ENCODE data around the gene NELL2.
"Not testable (repeated sequence)": the region's sequence is repeated elsewhere in the genome, so short reads cannot be mapped to it uniquely, and the experiment has no call there.

NELL2 gene

DNA sequence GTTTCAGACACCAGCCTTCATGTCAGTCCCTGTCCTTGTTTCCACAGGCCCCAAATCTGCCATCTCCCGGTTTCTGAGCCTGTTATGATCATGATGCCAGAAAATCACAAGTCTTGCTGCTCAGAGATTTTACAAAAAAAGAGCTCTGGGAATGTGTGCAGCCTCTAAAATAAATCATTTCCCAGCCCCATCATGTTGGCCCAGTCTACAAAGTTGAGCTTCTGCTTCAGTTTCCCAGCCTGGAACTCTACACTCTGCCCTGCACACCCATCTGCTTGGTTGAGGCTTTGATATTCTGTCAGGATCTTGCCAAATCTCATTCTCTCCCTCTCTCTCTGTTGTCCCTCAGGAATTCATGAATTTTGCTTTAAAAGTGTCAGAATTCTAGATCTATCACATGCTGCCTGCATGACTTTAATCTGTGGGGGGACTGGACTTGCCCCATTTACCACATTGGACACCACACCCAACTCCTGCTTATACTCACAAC, 45.5 kb downstream of the NELL2 start:
- TF ChIP-seq NFRKB (IDR thresholded peaks at IDR 0.05): no peak
- no peak for TF ChIP-seq SP1 (IDR thresholded peaks at IDR 0.05)
- TF ChIP-seq CTBP1 (IDR thresholded peaks at IDR 0.05; ENCODE audit: borderline replicate concordance): no peak
- no peak for TF ChIP-seq LEF1 (IDR thresholded peaks at IDR 0.05; ENCODE audit: borderline replicate concordance)
- no peak for TF ChIP-seq ARNT (IDR thresholded peaks at IDR 0.05)
- no peak for TF ChIP-seq ZNF384 (IDR thresholded peaks at IDR 0.05)
- no peak for TF ChIP-seq FOXK2 (IDR thresholded peaks at IDR 0.05)
- no peak for TF ChIP-seq ELF4 (IDR thresholded peaks at IDR 0.05)
- TF ChIP-seq FOXM1 (IDR thresholded peaks at IDR 0.05; ENCODE audit: borderline replicate concordance): no peak
- no peak for TF ChIP-seq BHLHE40 (IDR thresholded peaks at IDR 0.05; ENCODE audit: borderline replicate concordance)
- no peak for TF ChIP-seq HDGF (IDR thresholded peaks at IDR 0.05; ENCODE audit: borderline replicate concordance)
- TF ChIP-seq, protein P1, sequence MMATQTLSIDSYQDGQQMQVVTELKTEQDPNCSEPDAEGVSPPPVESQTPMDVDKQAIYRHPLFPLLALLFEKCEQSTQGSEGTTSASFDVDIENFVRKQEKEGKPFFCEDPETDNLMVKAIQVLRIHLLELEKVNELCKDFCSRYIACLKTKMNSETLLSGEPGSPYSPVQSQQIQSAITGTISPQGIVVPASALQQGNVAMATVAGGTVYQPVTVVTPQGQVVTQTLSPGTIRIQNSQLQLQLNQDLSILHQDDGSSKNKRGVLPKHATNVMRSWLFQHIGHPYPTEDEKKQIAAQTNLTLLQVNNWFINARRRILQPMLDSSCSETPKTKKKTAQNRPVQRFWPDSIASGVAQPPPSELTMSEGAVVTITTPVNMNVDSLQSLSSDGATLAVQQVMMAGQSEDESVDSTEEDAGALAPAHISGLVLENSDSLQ (IDR thresholded peaks at IDR 0.05): no peak
- no peak for TF ChIP-seq TARDBP (IDR thresholded peaks at IDR 0.05)
- no peak for TF ChIP-seq SUZ12 (IDR thresholded peaks at IDR 0.05)
- TF ChIP-seq FOXA1 (IDR thresholded peaks at IDR 0.05): no peak
- no peak for DNase-seq (ENCODE audit: extremely low spot score)
- ChIA-PET POLR2A (no interaction called here), CTCF (no interaction called here)

DNA sequence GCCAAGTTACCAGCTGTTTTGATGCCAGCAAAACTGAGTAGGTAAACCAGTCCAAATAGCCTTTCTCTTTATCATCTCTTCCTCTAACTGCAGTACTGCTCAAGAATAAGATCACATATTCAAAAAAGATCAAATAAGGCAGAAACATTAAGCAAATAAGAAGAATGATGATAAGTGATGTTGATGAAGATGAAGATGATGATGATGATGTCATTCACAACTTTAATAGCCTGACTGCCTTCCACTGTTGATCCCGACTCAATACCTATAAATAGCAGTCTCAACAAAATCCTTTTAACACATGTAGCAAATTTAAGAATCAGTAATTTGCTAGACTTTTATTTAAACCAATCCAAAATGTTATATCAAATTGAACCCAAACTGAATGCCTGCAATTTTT, 47.1 kb downstream of the NELL2 start:
- no peak for TF ChIP-seq BHLHE40 (IDR thresholded peaks at IDR 0.05; ENCODE audit: borderline replicate concordance)
- no peak for DNase-seq (ENCODE audit: extremely low spot score)
- POLR2A ChIA-PET: no interaction called here
- CTCF ChIA-PET: no interaction called here

DNA sequence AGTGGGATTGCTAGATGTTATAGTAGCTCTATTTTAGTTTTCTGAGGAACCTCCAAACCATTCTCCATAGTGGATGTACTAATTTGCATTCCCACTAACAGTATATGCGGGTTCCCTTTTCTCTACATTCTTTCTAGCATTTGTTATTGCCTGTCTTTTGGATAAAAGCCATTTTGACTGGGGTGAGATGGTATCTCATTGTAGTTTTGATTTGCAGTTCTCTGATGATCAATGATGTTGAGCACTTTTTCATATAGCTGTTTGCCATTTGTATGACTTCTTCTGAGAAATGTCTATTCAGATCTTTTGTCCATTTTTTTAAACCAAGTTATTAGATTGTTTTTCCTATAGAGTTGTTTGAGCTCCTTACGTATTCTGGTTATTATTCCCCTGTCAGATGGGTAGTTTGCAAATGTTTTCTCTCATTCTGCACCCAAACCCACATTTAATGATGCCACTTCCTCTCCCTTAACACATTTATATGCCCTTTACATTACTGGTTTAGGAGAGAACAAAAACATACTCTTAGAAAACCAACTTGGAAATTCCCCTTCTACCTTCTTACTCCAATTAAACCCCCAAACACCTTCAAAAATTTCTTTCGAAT, 48.2 kb downstream of the NELL2 start:
- no peak for DNase-seq (ENCODE audit: extremely low spot score)
- POLR2A ChIA-PET: no interaction called here
- TF ChIP-seq NFRKB (IDR thresholded peaks at IDR 0.05) (no peak), FOXM1 (IDR thresholded peaks at IDR 0.05; ENCODE audit: borderline replicate concordance) (no peak), ZNF384 (IDR thresholded peaks at IDR 0.05) (no peak), BHLHE40 (IDR thresholded peaks at IDR 0.05; ENCODE audit: borderline replicate concordance) (no peak), FOXA1 (IDR thresholded peaks at IDR 0.05) (no peak), ARNT (IDR thresholded peaks at IDR 0.05) (no peak), FOXK2 (IDR thresholded peaks at IDR 0.05) (no peak), ELF4 (IDR thresholded peaks at IDR 0.05) (no peak), SUZ12 (IDR thresholded peaks at IDR 0.05) (no peak), LEF1 (IDR thresholded peaks at IDR 0.05; ENCODE audit: borderline replicate concordance) (no peak), SP1 (IDR thresholded peaks at IDR 0.05) (no peak), TARDBP (IDR thresholded peaks at IDR 0.05) (no peak), HDGF (IDR thresholded peaks at IDR 0.05; ENCODE audit: borderline replicate concordance) (no peak), L3MBTL2 (conservative IDR thresholded peaks at IDR 0.05) (no peak), CTBP1 (IDR thresholded peaks at IDR 0.05; ENCODE audit: borderline replicate concordance) (no peak)
- TF ChIP-seq, protein P1 (IDR thresholded peaks at IDR 0.05): no peak
- CTCF ChIA-PET: no interaction called here

DNA sequence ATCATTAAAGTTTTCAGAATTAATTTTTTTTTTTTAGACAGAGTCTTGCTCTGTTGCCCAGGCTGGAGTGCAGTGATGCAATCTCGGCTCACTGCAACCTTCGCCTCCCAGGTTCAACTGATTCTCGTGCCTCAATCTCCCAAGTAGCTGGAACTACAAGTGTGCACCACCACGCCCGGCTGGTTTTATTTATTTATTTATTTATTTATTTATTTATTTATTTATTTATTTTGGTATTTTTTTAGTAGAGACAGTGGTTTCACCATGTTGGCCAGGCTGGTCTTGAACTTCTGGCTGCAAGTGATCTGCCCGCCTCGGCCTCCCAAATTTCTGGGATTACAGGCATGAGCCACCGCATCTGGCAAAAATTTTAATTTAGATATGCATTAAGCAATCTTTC, 54.4 kb downstream of the NELL2 start:
- CTCF ChIA-PET; DNase-seq (ENCODE audit: extremely low spot score); POLR2A ChIA-PET: not testable (repeated sequence)

DNA sequence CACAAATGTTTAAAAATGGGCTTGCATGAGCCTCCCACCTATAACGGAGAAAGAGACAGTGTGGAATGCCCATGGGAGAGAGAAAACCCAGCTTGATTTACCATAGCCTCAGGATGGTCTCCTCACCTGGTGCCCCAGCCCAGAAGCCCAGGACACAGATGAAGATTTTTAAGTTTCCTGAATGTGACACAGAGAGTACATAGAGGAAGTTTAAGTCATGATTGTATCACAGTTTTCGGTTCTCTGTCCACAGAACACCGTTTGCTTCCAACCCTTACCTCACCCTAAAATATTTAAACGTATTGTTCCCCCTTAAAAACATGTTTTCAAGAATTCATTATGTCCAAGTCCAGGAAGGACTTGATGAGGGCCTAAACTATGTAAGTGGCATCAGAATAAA, 56.2 kb downstream of the NELL2 start:
- no peak for TF ChIP-seq L3MBTL2 (conservative IDR thresholded peaks at IDR 0.05)
- no peak for TF ChIP-seq ARNT (IDR thresholded peaks at IDR 0.05)
- no peak for TF ChIP-seq NFRKB (IDR thresholded peaks at IDR 0.05)
- no peak for TF ChIP-seq FOXM1 (IDR thresholded peaks at IDR 0.05; ENCODE audit: borderline replicate concordance)
- POLR2A ChIA-PET: no interaction called here
- CTCF ChIA-PET: no interaction called here
- DNase-seq (ENCODE audit: extremely low spot score): no peak

DNA sequence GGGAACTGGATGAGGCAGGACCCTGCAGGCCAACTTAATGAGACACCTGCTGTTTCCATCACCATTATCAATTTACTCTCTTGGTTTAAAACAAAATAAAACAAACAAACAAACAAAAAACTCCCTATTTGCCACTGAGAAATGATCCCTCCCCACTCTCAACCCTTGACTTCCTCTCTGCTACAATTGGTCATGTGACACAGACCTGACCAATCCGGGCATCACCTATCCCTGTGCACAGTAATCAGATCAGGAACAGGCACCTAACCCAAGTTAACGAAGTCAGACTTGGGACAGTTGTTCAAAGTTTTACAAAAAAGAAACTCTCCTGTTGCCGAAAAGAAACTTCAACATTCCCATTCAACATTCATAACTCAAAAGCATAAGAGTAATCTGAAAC, 58.4 kb downstream of the NELL2 start:
- ChIA-PET CTCF (no interaction called here), POLR2A (no interaction called here)
- no peak for DNase-seq (ENCODE audit: extremely low spot score)
- TF ChIP-seq SP1 (IDR thresholded peaks at IDR 0.05) (no peak), HDGF (IDR thresholded peaks at IDR 0.05; ENCODE audit: borderline replicate concordance) (no peak), SUZ12 (IDR thresholded peaks at IDR 0.05) (no peak), FOXK2 (IDR thresholded peaks at IDR 0.05) (no peak), CTBP1 (IDR thresholded peaks at IDR 0.05; ENCODE audit: borderline replicate concordance) (no peak), NFRKB (IDR thresholded peaks at IDR 0.05) (no peak), TARDBP (IDR thresholded peaks at IDR 0.05) (no peak), ARNT (IDR thresholded peaks at IDR 0.05) (no peak), LEF1 (IDR thresholded peaks at IDR 0.05; ENCODE audit: borderline replicate concordance) (no peak), FOXA1 (IDR thresholded peaks at IDR 0.05) (no peak), FOXM1 (IDR thresholded peaks at IDR 0.05; ENCODE audit: borderline replicate concordance) (no peak), BHLHE40 (IDR thresholded peaks at IDR 0.05; ENCODE audit: borderline replicate concordance) (no peak)
- TF ChIP-seq, protein P1 (IDR thresholded peaks at IDR 0.05): no peak

DNA sequence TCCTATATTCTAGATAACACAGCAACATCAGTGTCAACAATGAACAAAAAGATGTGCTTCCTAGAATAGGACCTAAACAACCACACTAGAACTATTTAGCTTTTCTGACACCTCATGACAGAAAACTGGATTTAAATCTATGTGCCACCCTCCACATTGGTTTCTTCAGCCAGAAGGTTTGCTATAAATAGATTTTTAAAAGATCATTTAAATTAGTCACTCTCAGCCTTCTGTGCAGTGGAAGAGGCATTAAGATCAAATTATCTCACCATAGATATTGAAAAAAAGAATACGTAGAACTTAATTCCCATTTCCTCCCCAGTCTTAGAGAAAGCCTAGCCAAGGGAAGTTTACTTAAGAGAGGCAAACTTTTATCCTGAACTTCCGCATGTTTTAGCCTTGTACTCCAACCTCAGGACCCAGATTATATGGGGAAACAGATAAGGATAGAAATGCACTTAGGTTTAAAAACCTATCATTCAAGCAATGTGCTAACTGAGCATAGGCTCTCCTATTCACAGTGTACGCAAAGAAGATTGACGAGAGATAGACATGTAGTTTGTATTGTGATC, 59.6 kb downstream of the NELL2 start:
- POLR2A ChIA-PET: no interaction called here
- DNase-seq (ENCODE audit: extremely low spot score): no peak
- TF ChIP-seq ELF4 (IDR thresholded peaks at IDR 0.05): no peak
- no peak for TF ChIP-seq HDGF (IDR thresholded peaks at IDR 0.05; ENCODE audit: borderline replicate concordance)
- TF ChIP-seq SP1 (IDR thresholded peaks at IDR 0.05): no peak
- no peak for TF ChIP-seq NFRKB (IDR thresholded peaks at IDR 0.05)
- TF ChIP-seq, protein P1 (IDR thresholded peaks at IDR 0.05): no peak
- TF ChIP-seq ARNT (IDR thresholded peaks at IDR 0.05): no peak
- no peak for TF ChIP-seq FOXK2 (IDR thresholded peaks at IDR 0.05)
- no peak for TF ChIP-seq ZNF384 (IDR thresholded peaks at IDR 0.05)
- no peak for TF ChIP-seq L3MBTL2 (conservative IDR thresholded peaks at IDR 0.05)
- no peak for TF ChIP-seq LEF1 (IDR thresholded peaks at IDR 0.05; ENCODE audit: borderline replicate concordance)
- no peak for TF ChIP-seq TARDBP (IDR thresholded peaks at IDR 0.05)
- no peak for TF ChIP-seq FOXM1 (IDR thresholded peaks at IDR 0.05; ENCODE audit: borderline replicate concordance)
- TF ChIP-seq SUZ12 (IDR thresholded peaks at IDR 0.05): no peak
- TF ChIP-seq CTBP1 (IDR thresholded peaks at IDR 0.05; ENCODE audit: borderline replicate concordance): no peak
- no peak for TF ChIP-seq FOXA1 (IDR thresholded peaks at IDR 0.05)
- no peak for TF ChIP-seq BHLHE40 (IDR thresholded peaks at IDR 0.05; ENCODE audit: borderline replicate concordance)
- CTCF ChIA-PET: no interaction called here

Measured in HEK293T (cell line).